ENCODE data around the gene USH2A.

DNA sequence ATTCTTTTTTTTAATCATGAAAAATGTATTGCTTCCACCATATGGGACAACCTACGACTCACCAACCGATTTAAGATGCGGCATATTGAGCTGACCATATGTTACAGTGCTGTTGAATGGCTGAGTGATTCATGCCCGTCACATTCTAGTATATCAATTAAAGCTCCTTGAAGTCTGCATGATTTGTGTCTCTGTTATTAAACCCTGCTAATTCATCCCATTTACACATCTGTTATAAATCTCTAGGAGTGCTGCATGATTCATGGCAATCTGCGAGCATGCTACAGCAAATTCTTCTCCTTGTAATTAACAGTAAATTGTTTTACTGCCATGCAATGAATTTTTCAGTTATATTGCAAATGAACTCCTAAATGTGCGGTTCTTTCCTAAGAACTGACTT, 239.8 kb downstream of the USH2A start:
- TF ChIP-seq CTCF (IDR thresholded peaks at IDR 0.05) = no peak
- no peak for TF ChIP-seq POLR2A (IDR thresholded peaks at IDR 0.05)
